Coronary artery (tissue), 2 donors: ENCODE results near the gene NEUROG1.
A peak's percentile ranks its signal among the peaks of the same experiment; 100 is the strongest.

ENCODE experiments used
- DNase-seq: peaks from one replicate; pipeline ENCODE4 v3.0.0-alpha.2; 2017; ENCODE audit warnings: low spot score
- H3K27ac ChIP-seq, 2 donors: fragments of 200-600 bp; sonication (generic); one replicate each; pipeline ENCODE4 v1.5.1; 2016 to 2019
- H3K4me3 ChIP-seq: fragments of 200-600 bp; sonication (generic); 2 replicates; pipeline ENCODE4 v1.5.1; 2016; ENCODE audit warnings: mild to moderate bottlenecking, moderate library complexity
- TF ChIP-seq, protein P1 (sequence below): fragments of 200-600 bp; sonication (generic); IDR thresholded peaks from one replicate; pipeline ENCODE4 v1.5.1; 2019; ENCODE audit warnings: antibody characterized with exemption

Gene NEUROG1

DNA sequence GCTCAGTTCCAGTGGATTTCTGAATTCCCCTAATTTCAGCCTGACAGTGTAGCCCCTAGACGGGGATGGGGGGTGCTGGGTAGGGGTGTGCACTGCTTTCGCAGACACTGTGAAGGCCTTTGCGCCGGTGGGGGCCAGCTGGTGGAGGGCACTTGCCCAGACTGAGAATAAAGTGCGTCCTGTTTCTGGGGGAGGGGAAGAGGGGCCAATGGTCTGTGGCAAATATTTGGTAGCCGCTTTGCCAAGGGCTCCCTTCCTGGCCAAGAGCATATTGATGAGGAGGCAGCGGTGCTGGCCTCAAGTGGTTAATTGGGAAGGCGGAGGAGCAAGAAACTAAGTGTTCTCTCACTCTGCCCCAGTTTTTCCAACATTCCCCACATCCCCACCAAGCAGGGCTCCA is 41.7 kb upstream of the NEUROG1 start:
- TF ChIP-seq, protein P1, sequence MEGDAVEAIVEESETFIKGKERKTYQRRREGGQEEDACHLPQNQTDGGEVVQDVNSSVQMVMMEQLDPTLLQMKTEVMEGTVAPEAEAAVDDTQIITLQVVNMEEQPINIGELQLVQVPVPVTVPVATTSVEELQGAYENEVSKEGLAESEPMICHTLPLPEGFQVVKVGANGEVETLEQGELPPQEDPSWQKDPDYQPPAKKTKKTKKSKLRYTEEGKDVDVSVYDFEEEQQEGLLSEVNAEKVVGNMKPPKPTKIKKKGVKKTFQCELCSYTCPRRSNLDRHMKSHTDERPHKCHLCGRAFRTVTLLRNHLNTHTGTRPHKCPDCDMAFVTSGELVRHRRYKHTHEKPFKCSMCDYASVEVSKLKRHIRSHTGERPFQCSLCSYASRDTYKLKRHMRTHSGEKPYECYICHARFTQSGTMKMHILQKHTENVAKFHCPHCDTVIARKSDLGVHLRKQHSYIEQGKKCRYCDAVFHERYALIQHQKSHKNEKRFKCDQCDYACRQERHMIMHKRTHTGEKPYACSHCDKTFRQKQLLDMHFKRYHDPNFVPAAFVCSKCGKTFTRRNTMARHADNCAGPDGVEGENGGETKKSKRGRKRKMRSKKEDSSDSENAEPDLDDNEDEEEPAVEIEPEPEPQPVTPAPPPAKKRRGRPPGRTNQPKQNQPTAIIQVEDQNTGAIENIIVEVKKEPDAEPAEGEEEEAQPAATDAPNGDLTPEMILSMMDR = no peak
- no peak overlapping the region for H3K27ac ChIP-seq

DNA sequence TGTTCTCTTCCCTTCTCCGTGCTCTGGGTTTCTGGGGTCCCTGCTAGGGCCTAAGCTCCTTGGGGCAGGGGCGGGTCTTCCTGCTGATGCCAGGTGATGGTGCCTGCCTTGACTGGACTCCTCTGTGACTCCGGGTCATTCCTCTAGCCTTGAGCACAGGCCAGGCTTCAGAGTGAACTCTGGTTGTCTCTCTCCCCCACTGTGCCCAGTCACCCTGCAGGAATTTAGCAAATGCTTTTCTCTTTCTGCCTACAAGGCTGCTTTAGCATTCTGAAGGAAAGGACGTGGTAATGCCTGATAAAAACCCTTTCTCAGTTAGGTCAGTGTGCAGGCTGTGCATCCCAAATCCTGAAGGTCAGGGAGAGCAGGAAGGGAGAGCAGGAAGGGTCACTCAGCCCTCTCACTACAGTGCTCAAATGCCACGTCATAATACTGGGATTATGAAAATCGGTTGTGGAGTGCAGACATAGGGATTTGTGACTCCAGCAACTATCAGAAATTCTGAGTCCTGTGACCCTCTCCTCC is 40.4 kb upstream of the NEUROG1 start:
- H3K27ac ChIP-seq = peak overlapping the region in 1 of 2 donors; percentile 1
- TF ChIP-seq, protein P1 = no peak
- DNase-seq = no peak
- H3K4me3 ChIP-seq = no peak overlapping the region

More for the DNA sequence above, 41.7 kb upstream of the NEUROG1 start:
- no peak for DNase-seq
- H3K4me3 ChIP-seq = peak overlapping the region; percentile 68

DNA sequence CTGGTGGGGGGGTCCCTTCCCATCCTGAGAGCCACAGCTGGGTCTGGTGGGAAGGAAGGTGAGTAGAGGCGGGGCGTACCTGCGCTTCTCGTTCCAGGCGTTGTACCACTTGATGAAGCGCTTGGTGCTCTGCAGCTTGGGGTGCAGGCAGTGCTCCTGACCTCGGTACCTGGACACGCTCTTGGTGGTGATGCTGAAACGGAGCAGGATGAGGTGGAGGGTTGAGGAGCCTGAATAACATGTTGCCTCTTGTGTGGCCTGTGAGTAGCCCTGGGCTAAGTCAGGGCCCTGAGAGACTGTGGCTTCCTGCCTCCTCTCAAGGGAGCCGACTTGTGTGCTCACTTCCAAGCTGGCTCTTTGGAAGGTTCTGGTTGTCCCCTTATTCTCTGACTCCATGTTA is 38.7 kb upstream of the NEUROG1 start:
- no peak for DNase-seq
- TF ChIP-seq, protein P1 = no peak
- no peak overlapping the region for H3K4me3 ChIP-seq

DNA sequence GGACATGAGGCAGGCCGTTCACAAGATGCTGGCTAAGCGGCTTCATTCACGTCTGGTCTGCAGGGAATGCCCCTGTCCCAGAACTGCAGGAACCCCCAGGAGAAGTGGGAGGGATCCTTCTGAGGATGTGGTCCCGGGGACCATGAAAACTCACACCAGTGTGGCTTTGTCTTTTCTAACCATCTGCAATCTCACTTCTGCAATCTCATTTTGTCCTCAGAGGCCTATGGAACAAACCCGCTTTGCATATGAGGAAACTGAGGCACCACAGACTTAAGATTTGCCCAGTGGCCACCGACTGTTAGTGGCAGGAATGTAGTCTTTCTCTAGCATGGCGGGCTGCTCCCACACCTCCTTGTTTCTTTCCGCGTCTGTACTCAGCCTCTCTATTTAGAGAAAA is 36.1 kb upstream of the NEUROG1 start:
- TF ChIP-seq, protein P1 = no peak
- DNase-seq = no peak
- no peak overlapping the region for H3K4me3 ChIP-seq
- H3K27ac ChIP-seq = no peak overlapping the region

More for the DNA sequence above, 38.7 kb upstream of the NEUROG1 start:
- no peak overlapping the region for H3K27ac ChIP-seq

DNA sequence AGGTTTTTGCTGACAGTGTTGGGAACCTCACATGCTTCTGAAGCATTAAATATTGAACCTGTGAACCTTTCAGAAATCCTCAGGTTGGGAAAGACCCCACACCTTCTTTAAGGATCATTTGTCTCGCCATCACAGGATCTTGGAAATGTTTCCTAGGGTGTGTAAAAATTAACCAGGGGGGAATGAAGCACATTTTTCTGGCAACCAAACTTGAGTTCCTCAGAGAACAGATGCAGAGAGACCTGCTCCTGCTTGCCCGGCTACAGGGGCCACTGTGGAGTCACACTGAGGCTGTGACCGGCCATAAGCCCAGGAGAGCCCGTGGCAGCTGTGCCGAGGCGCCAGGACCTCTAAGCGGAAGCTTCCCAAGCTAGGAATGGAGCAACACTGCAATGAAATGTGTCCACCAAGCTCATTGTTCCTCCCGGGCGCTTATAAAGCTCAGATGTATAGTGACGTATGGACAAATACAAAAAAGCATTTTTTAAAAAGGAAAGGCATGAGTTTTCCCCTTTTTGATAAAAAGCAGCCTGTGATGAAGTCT is 35.4 kb upstream of the NEUROG1 start:
- H3K27ac ChIP-seq = no peak overlapping the region
- H3K4me3 ChIP-seq = no peak overlapping the region
- DNase-seq = no peak
- TF ChIP-seq, protein P1 = no peak

DNA sequence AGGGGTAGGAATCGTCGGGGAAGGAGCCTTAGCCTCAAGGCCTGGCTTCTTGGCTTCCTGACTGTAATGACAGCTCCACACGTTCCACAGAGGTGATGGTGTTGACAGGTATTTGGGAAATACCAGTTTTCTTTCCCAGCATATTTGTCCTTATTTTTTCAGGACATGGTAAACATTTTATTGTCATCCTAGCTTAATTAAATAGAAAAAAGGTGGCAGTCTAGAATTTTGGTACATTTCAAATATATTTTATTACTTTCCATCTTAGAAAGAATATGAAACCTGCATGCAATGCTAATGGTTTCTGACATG is 34.6 kb upstream of the NEUROG1 start:
- no peak overlapping the region for H3K4me3 ChIP-seq
- TF ChIP-seq, protein P1 = no peak
- DNase-seq = no peak
- no peak overlapping the region for H3K27ac ChIP-seq

DNA sequence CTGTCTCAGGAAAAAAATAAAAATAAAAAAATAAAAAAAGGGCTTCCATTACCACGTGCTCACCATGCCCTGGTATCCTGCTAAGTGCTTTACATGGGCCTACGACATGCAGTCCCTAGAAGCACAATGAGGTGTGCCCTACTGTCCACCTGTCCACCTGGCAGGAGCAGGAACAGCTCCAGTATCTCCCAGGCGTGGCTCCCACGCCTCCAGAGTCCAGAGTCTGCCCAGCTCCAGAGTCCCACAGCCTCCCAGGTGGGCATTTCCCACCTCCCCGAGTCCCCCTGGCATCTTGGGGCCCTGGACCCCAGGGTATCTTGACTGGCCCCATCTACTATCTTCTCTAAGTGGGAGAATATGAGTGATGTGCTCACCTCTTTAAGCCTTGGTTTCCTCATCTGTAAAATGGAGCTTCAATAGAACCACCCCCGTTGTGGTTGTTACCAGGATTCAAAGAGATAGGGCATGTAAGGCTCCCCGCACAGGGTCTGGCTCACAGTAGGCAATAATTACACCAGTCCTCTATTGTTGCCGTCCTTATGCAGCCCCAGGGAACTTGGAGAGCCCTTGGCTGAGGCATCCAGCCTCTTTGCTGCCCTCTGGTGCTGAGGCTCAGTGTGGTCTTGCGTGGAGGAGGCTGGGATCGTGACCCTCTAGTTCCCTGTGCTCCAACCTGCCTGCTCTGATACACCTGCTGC is 34.1 kb upstream of the NEUROG1 start:
- Histone ChIP-seq H3K4me3 (no peak overlapping the region), H3K27ac (no peak overlapping the region)
- TF ChIP-seq, protein P1 = no peak
- no peak for DNase-seq
